AG20443 (cell line): ENCODE measurements around the gene GAB2.
"Not testable (repeated sequence)": the region's sequence is repeated elsewhere in the genome, so short reads cannot be mapped to it uniquely, and the experiment has no call there.

ENCODE experiments used
- DNase-seq: peaks from one replicate; pipeline ENCODE4 v3.0.0; 2012; ENCODE audit warnings: low spot score, mixed read lengths

GAB2 gene, protein sequence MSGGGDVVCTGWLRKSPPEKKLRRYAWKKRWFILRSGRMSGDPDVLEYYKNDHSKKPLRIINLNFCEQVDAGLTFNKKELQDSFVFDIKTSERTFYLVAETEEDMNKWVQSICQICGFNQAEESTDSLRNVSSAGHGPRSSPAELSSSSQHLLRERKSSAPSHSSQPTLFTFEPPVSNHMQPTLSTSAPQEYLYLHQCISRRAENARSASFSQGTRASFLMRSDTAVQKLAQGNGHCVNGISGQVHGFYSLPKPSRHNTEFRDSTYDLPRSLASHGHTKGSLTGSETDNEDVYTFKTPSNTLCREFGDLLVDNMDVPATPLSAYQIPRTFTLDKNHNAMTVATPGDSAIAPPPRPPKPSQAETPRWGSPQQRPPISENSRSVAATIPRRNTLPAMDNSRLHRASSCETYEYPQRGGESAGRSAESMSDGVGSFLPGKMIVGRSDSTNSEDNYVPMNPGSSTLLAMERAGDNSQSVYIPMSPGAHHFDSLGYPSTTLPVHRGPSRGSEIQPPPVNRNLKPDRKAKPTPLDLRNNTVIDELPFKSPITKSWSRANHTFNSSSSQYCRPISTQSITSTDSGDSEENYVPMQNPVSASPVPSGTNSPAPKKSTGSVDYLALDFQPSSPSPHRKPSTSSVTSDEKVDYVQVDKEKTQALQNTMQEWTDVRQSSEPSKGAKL

DNA sequence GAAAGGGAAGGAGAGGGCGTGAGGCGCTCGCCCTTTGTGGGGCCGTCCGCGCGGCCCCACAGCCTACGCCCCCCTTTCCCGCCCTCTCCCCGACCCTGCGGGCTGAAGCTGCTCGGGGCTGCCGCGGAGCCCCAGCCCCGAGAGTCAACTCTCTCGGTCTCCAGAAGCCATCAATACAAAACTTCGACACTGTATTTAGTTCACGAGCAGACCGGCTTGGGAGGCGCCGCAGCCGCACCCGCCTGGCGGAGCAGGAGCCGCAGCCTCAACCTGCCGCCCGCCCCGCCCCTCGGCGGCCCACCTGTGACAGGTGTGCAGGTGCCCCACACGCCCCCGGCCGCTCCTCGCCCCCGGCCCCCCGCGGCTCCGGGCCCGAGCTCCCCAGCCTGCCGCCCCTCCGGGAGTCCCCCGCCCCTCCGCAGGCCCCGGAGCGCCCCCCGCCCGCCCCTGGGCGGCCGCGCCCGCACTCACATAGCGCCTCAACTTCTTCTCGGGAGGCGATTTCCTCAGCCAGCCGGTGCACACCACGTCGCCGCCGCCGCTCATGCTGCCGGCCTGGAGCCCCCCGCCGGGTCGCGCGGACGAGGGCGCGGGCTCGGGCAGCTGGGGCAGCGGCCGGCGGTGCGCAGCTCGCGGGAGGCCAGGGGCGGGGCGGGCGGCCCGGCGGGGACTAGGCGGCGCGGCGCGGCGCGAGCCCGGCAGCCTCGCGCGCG is at the start of gene GAB2:
Gene GAB2 (minus strand): TSS at position 646 of the 713 bp plus-strand sequence. CDS start 100 bp downstream, at position 546.
- no peak for DNase-seq

DNA sequence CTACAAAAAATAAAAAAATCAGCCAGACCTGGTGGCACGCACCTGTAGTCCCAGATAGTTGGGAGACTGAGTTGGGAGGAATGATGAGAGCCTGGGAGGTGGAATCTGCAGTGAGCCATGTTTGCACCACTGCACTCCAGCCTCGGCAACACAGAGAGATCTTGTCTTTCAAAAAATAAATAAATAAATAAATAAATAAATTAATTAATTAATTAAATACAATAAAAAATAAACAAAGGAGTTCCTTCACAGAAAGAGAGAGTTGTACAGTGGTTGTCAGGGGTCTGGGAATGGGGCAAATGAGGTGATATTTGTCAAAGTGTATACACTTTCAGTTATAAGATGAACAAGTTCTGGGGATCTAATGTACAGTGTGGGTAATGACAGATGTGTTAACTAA is 49.8 kb upstream of the GAB2 start:
- DNase-seq = no peak

GRCh38 chr11:78465169-78465942 is 47.7 kb upstream of the GAB2 start:
- no peak for DNase-seq

DNA sequence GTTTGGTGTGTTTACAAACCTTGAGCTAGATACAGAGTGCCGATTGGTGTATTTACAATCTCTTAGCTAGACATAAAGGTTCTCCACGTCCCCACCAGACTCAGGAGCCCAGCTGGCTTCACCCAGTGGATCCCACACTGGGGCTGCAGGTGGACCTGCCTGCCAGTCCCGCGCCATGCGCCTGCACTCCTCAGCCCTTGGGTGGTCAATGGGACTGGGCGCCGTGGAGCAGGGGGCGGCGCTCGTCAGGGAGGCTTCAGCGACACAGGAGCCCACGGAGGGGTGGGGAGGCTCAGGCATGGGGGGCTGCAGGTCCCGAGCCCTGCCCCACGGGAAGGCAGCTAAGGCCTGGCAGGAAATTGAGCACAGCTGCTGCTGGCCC is 47.2 kb upstream of the GAB2 start:
- DNase-seq = not testable (repeated sequence)

GRCh38 chr11:78460471-78460870 is 42.9 kb upstream of the GAB2 start:
- DNase-seq = peak; percentile 37

DNA sequence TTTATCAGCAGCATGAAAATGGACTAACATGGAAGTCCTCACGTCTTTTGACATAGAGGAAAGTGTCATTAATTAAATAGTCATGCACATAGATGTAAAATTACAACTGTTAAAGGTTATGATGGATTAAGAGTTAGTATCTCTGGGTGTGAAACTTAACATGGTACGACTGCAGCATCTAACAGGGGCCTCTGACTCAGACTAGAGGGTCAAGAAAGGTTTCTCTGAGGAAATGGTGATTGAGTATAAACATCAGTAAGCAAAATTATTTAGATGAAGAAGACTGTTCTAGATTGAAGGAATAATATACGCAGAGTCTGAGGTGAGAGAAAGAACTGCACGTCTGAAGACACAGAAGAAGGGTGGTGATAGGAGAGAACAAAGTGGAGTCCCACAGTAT is 42.1 kb upstream of the GAB2 start:
- no peak for DNase-seq

DNA sequence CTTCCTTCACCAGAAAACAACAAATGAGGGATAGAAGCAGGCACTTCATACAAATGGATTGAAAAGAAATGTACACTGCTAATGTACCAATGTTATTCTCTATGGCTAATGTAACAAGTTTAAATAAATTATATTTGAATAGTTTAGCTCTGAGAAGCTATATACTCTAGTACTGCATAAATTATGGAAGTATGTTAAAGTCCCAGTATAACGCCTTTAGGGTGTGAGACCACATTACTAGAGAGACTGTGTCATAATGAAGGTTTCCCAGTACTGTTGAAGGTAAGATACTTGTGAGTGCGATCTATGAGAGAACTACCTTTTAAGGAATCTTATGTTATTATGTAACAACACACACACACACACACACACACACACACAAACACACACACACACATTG is 39.8 kb upstream of the GAB2 start:
- DNase-seq = no peak

GRCh38 chr11:78453140-78453935 is 35.7 kb upstream of the GAB2 start:
- peak; percentile 21 for DNase-seq

- DNase-seq = no peak
Measured at GRCh38 chr11:78451371-78452150, 33.9 kb upstream of the GAB2 start.

DNA sequence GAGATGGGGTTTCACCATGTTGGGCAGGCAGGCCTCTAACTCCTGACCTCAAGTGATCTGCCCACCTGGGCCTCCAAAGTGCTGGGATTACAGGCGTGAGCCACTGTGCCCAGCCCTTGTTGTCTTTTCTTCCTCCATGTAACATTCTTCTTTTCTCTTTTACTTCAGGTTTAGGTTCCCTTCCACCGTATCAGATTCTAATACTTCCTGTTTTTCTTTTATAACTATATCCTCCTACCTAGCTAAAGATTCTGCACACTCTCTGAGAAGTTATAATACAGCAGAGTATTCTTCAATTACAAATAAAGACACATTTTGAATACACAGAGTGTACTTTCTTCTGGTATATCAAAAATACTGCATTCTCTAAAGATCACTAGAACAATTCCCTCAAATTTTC is 33.2 kb upstream of the GAB2 start:
- no peak for DNase-seq

- DNase-seq = no peak
Measured at GRCh38 chr11:78449866-78450265, 32.2 kb upstream of the GAB2 start.

GRCh38 chr11:78446210-78446609 is 28.6 kb upstream of the GAB2 start:
- no peak for DNase-seq

GRCh38 chr11:78444726-78445125 is 27.1 kb upstream of the GAB2 start:
- DNase-seq = no peak

GRCh38 chr11:78441956-78442355 is 24.3 kb upstream of the GAB2 start:
- DNase-seq = no peak

DNA sequence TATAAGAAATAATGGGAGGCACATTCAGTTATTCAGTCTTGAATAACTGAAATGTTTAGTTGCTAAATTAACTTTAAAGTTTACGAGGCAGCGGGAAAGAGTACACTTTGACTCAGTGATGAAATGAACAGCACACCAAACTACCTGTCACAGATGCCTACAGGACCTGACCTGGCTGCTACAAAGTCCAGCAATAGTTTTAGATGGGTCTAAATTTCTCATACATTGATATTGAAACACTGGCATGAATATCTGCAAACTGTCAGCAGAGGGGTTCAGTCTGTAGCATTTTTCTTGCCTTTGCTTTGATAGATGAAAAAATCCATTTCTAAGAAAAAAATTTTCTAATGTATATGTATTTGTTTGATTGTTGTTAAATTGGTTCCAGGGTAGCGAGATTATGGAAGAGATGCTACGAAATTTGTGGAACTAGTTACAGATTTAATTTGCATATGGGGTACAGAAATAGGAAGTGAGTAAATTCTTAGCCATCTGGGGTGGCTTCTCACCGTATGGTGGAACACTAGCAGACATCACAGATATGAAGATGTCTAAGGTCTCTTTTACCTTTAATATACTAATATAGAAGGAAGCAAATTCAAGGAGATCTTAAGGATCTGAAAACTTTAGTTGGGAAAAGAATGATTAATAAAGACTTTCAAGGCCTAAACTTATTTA is 20.8 kb upstream of the GAB2 start:
- DNase-seq = no peak

- DNase-seq = no peak
Measured at GRCh38 chr11:78432956-78433355, 15.3 kb upstream of the GAB2 start.

DNA sequence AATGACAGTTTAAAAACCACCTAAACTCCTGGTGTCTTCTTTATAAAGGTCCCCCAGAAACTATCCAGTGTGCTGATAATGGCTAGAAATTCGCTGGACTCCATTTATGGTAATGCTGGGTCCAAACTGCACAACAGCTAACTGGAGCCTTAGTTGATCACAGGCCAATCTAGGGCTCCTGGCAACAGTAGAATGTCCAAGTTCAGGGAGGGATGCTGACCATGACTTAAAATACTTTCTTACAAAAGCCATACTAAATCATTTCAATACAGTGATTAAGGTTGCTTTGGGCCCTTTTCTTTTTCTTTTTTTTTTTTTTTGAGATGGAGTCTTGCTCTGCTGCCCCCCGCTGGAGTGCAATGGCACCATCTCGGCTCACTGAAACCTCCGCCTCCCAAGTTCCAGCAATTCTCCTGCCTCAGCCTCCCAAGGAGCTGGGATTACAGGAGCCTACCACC is 14.5 kb upstream of the GAB2 start:
- peak; percentile 11 for DNase-seq

GRCh38 chr11:78429660-78430059 is 12.0 kb upstream of the GAB2 start:
- DNase-seq = no peak

GRCh38 chr11:78429209-78429608 is 11.6 kb upstream of the GAB2 start:
- no peak for DNase-seq

- DNase-seq = no peak
Measured at GRCh38 chr11:78428773-78429172, 11.2 kb upstream of the GAB2 start.
